HepG2 (cell line): ENCODE results near the gene DPP6.
"Not testable (repeated sequence)": the region's sequence is repeated elsewhere in the genome, so short reads cannot be mapped to it uniquely, and the experiment has no call there.

Experiments
- GPN1 ChIP-seq: sonication (generic); formaldehyde crosslinking; IDR thresholded peaks from 2 replicates; pipeline ENCODE4 v1.5.1; 2020; ENCODE audit warnings: missing genetic modification reagents, borderline replicate concordance
- HBP1 ChIP-seq: IDR thresholded peaks from 2 replicates; pipeline ENCODE4 v1.6.1; 2016; ENCODE audit warnings: low read depth, control low read depth
- TP53 ChIP-seq: sonication (generic); formaldehyde crosslinking; conservative IDR thresholded peaks from 2 replicates; pipeline ENCODE4 v1.4.0; 2020; ENCODE audit warnings: missing genetic modification reagents
- ZNF121 ChIP-seq: sonication (generic); formaldehyde crosslinking; IDR thresholded peaks from 2 replicates; pipeline ENCODE4 v1.5.0; 2020; ENCODE audit warnings: mild to moderate bottlenecking, missing genetic modification reagents
- ZNF326 ChIP-seq: sonication (generic); formaldehyde crosslinking; IDR thresholded peaks from 2 replicates; pipeline ENCODE4 v1.4.0; 2020; ENCODE audit warnings: missing genetic modification reagents, borderline replicate concordance
- ZNF407 ChIP-seq: sonication (generic); formaldehyde crosslinking; IDR thresholded peaks from one replicate; pipeline ENCODE4 v1.5.1; 2020; ENCODE audit warnings: mild to moderate bottlenecking, missing genetic modification reagents; ENCODE audit errors: not compliant biosample characterization
- ZNF652 ChIP-seq: IDR thresholded peaks from 2 replicates; pipeline ENCODE4 v1.6.1; 2016; ENCODE audit warnings: low read depth, borderline replicate concordance
- ZNF75D ChIP-seq: sonication (generic); formaldehyde crosslinking; IDR thresholded peaks from 2 replicates; pipeline ENCODE4 v1.8.1; 2023; ENCODE audit warnings: missing genetic modification reagents, mild to moderate bottlenecking, borderline replicate concordance
- TF ChIP-seq, protein P1 (sequence below): sonication (generic); formaldehyde crosslinking; IDR thresholded peaks from 2 replicates; pipeline ENCODE4 v1.5.0; 2020; ENCODE audit warnings: mild to moderate bottlenecking, missing genetic modification reagents, moderate library complexity

DNA sequence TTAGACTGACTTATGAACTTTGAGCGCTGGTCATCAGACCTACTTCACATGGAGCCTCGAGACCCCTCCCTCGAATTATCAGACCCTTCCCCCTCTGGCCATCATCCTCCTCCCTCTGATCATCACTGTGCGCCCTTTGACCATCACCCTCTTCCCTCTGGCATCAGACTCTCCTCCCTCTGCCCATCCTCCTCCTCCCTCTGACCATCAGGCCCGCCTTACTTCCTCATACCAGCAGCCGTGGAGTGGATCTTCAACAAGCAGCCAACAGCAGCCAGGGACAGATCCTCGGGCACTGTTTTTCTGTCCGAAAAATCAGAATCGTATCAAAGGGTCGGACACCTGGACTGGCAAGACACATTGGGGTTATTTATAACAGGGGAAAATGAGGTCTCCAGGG, 70.5 kb downstream of the DPP6 start:
- TF ChIP-seq GPN1 (CRISPR knock-in tag); HBP1; ZNF326 (CRISPR knock-in tag); ZNF121 (CRISPR knock-in tag); ZNF407 (CRISPR knock-in tag); ZNF75D; ZNF652 (CRISPR knock-in tag); TP53 (CRISPR knock-in tag): not testable (repeated sequence)
- TF ChIP-seq, protein P1, sequence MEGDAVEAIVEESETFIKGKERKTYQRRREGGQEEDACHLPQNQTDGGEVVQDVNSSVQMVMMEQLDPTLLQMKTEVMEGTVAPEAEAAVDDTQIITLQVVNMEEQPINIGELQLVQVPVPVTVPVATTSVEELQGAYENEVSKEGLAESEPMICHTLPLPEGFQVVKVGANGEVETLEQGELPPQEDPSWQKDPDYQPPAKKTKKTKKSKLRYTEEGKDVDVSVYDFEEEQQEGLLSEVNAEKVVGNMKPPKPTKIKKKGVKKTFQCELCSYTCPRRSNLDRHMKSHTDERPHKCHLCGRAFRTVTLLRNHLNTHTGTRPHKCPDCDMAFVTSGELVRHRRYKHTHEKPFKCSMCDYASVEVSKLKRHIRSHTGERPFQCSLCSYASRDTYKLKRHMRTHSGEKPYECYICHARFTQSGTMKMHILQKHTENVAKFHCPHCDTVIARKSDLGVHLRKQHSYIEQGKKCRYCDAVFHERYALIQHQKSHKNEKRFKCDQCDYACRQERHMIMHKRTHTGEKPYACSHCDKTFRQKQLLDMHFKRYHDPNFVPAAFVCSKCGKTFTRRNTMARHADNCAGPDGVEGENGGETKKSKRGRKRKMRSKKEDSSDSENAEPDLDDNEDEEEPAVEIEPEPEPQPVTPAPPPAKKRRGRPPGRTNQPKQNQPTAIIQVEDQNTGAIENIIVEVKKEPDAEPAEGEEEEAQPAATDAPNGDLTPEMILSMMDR, result not testable (repeated sequence)
